ENCODE measurements around the gene BCLAF1.

- TF ChIP-seq CTCF (IDR thresholded peaks at IDR 0.05): no peak
- TF ChIP-seq POLR2A (IDR thresholded peaks at IDR 0.05): no peak
- no peak for TF ChIP-seq POLR2AphosphoS5 (IDR thresholded peaks at IDR 0.05)
- TF ChIP-seq EP300 (IDR thresholded peaks at IDR 0.05; ENCODE audit: low read depth): no peak
Observed at GRCh38 chr6:136337121-136337520, 47.5 kb upstream of the BCLAF1 start.
